IPS DF 19.7 (cell line): ENCODE data around the gene FBLN1.

Experiments used
- DNase-seq: peaks from one replicate; pipeline ENCODE4 v3.0.0-alpha.2; 2013; ENCODE audit warnings: low read depth, low spot score

The FBLN1 gene

GRCh38 chr22:45632791-45633515, 130.3 kb downstream of the FBLN1 start:
- DNase-seq = no peak

DNA sequence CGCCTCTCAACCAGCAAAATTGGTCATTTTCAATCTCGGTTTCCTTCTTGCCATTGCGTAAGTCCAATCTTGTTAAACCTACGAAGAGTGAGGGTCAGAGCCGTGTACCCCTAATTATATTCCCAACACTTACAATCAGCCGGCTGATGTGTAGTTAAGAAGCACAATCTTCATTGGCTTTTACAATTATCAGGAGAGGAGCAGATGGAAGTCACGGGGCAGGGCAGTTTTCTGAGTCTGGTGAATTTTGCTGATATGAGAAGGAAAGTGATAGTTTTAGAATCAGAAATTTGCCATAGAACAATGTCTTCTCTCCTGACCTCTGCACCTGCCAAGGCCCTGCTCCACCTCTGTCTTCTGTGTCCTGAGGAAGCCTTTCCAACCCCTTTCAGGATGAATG, 134.0 kb downstream of the FBLN1 start:
- no peak for DNase-seq

DNA sequence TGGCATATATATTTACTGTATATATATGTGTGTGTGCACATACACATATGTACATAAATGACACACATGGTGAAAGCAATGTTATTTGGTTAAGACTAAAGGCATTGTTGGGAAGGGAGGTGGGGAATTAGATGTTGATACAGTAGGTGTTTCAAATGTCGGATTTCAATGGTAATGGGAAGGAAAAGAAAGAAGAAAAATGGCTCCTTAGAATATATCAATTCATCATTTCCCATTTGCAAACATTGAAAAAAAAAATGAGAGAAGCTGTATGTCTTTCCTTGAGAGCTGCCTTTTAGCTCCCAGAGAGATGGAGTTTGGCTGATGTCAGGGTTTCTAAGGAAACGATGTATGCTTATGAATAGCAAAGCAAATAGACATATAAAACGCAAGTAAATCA, 135.5 kb downstream of the FBLN1 start:
- DNase-seq = no peak

- no peak for DNase-seq
Measured at GRCh38 chr22:45638834-45639746, 136.4 kb downstream of the FBLN1 start.

DNA sequence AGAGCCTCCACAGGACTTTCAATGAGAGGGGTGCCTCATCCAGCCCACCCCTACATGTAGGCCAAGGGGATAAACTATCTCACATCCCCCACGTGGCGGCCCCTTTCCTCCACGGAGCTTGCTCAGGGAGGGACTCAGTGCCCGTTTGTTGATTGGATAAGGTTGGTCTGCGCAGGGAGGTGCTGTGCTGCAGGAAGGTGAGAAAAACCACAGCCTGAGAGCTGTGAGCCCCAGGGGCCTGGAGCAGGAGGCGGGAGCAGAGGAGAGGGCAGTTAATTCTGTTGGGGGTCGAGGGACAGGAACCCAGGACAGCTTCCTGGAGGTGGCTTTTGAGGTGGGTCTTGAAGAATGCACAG, 137.0 kb downstream of the FBLN1 start:
- DNase-seq = no peak

GRCh38 chr22:45640291-45640940, 137.7 kb downstream of the FBLN1 start:
- no peak for DNase-seq

DNA sequence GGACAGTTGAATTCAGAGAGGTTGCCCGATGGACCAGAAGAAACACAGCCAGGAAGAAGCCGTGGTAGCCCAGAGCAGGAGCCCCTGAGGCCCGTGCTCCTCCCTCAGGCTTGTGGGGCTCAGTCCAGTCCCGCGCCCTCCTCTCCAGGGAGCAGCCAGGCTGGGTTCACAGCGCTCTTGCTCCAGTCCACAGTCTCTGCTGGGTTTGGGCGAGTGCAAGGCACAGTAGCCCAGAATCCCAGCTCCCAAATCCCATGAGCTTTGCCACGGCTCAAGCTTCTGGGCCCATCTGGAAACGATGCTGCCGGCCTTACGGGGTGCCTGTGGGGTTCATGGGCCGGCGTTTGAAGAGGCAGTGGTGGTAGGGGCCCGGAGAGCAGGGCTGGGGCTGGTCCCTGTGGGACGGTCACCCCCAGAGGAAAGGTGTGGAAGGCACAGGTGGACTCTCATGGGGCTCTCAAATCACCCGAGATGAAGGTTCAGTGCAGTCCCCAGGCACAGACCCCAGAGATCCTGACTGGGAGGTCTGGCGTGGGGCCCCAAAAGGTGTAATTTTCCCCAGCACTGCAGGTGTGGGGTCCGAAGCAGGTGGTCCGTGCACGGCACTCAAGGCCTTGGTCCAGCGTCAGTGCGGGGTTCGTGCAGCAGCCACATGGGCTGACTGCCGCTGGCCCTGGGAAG, 138.4 kb downstream of the FBLN1 start:
- DNase-seq = no peak

DNA sequence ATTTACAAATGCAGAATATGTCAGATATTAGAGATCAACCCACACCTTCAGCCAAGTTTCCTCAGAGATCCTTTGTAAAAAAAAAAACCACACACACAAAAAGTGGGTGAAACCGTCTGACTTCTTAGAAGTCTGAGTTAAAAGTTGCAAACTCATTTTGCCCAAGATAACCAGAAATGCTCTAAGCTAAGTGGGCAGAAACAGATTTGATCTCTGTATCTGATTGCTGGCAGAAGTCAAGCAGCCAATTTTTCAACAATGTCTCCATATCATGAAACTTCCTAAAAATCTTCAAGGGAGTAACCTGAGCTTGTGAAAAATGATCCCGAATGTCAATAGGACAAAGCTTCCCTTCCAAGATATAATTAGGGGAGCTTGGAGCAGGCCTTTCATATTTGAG, 140.3 kb downstream of the FBLN1 start:
- no peak for DNase-seq

DNA sequence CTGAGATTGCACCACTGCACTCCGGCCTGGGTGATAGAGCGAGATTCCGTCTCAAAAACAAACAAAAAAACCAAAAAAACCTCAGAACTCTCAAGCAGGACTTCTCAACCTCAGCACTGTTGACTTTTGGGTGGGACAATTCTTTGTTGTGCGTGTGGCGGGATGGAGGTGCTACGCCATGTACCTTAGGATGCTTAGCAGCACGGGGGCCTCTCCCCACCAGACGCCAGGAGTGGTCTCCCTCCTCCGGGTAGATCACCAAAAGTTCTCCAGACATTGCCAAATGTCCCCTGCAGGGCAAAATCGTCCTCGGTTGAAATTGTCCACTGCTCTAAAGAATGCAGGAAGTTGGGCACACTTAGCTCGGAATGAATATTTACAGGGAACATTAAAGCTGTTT, 142.0 kb downstream of the FBLN1 start:
- no peak for DNase-seq

GRCh38 chr22:45645150-45645525, 142.5 kb downstream of the FBLN1 start:
- no peak for DNase-seq

DNA sequence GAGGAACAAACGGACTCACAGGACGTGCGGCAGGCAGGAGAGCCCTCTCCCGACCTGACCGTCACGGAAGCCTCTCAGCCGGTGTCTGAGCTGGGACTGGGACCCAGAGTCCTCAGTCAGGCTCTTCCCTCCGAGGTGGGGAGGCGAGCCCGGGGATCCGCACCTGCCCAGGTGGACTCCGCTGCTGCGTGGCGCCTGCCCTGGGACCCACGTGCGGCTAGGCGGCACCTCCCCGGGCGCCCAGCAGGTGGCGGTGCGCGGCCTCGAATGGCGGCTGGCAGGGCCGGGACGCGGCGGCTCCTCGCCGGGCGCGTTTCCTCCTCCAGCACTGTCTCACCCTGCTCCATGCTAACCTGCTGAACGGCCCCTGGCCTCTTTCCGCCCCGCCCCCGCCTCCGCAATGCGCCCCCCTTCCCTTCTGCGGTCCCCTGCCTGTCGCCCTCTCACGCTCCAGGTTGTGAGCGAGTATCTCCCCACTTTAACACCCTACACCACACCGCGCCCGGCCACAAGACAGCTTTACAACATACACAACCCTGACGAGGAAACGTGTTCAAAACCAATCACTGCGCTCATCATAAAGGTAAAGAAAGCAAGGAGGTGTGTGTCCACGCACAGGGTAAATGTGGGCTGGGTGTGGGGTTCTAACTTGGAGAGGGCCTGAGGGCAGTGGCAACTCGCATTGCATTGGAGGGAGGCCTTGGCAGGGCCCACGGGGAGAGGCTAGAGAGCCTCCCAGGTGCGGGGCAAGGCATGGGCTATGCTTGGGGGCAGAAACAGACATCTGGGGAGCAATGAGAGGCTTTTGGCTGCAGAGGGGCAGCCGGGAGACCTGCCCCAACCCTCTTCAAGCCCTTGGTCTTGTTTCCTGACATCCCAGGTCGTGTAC, 143.1 kb downstream of the FBLN1 start:
- DNase-seq = no peak

DNA sequence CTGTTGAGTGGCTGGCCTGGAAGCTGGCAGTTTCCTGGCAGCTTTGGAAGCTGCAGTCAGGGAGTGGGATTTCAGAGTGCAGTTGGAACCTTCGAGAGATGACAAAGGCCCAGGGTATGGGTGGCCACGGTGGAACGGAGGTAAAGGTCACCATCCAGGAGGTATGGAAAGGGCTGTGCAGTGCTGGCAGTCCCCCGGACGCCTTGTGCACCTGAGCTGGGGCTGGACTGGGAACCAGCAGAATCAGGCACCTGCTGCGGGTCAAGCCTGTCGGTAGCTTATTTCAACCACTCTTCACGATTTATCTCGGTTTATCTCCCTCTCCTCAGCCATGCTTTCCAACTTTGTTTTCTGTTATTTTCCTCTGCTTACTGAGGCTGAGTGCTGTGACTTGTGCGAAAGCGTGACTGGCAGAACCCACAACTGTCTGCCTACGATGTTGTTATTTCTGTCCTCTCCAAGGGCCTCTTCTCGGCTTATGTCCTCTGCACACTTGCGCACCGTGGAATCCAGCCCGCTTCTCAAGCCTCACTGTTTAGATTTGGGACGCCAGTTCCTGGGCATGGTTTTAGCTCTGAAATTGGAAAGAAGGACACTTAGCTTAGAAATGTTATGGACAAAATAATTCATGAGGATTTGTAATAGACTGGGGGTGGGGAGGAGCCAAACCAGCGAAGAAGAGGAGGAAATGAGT, 145.0 kb downstream of the FBLN1 start:
- DNase-seq = no peak

DNA sequence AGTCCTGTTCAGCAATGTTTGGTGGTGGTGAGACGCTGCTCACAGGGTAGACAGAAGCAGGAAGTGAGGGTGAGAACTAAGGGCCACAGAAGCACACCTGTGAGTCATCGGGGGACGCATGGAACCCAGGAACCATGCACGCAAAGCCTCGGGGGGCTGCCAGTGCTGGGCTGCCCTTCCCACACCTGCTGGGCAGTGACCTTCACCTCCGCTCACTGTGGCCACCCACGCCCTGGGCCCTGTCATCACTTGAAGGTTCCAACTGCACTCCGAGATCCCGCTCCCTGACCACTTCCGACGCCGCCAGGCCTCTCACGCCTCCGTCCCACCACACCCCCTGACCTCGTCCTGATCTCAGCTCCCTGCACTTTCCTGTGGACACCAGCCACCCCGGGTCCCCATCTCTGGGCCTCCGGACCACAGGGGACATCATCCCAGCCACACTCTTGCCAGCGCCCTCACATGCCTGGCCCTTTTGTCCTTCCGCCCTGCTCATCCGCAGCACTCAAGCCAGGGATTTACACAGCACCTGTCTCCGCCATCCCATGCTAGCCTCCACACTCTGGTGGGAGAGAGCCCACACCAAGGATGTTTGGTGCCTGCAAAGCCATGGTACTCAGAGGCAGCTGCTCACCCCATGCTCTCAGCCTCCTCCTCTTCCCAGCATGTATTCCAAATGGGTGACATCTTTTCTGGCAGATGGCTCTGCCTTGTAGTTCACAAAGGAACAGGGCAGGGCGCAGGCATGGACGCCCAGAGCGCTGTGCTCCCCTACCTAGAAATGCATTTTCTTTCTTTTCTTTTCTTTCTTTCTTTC, 145.8 kb downstream of the FBLN1 start:
- no peak for DNase-seq

DNA sequence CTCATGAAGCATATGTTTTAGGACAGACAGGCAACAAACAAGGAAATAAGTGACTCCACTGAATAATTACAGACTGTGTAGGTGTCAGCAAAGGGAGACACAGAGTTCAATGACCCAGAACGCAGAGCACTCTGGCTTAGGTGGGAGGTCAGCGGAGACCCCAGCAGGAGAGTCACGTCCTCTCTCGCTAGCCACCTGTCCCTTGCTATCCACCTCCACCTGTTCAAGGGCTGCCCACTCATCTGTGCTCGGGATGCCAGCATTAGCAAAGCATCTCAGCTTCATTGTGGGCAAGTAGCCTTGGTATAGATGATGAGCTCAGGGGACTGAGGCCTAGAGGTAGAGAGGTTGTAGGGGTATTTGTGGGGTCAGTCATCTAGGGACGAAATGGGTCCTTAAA, 147.1 kb downstream of the FBLN1 start:
- DNase-seq = no peak

GRCh38 chr22:45650721-45651120, 148.0 kb downstream of the FBLN1 start:
- no peak for DNase-seq
